GM12878 (cell line): ENCODE results near the gene COL15A1. TPM values are rescaled to one million over a fixed set of nuclear protein-coding genes. Genes with fewer than 3 reads are reported as not detected.

Experiments
- ATAC-seq: fragments of 200-7000 bp; cut with Tn5 transposase; 3 replicates; pipeline ENCODE4 v1.9.1; 2020; ENCODE audit warnings: mild to moderate bottlenecking, moderate library complexity
- BruUV-seq: library from RNA; stranded (reverse); fragments of 400-500 nt; replicated peaks from 2 replicates; lab custom pipeline; 2021; lab: Mats Ljungman, UMichigan
- CTCF ChIA-PET: fragments of 300-600 bp; sonication (Branson Sonifier 250); formaldehyde crosslinking; extraction: SDS; loops from one replicate; lab custom pipeline; 2021; ENCODE audit warnings: inconsistent platforms; lab: Yijun Ruan, JAX
- POLR2A ChIA-PET: fragments of 350-600 bp; formaldehyde crosslinking; extraction: SDS; loops from one replicate; lab custom pipeline; 2021; ENCODE audit warnings: inconsistent platforms; lab: Charles Lee
- RAD21 ChIA-PET: fragments of 300-600 bp; sonication (Branson Sonifier 250); formaldehyde crosslinking; loops from one replicate; lab custom pipeline; 2023; ENCODE audit warnings: antibody characterized with exemption; ENCODE audit not compliant: unreplicated experiment; lab: Charles Lee
- SMC1A ChIA-PET: fragments of 300-600 bp; sonication (Branson Sonifier 250); formaldehyde crosslinking; loops from one replicate; lab custom pipeline; 2023; ENCODE audit not compliant: unreplicated experiment, uncharacterized antibody; lab: Charles Lee
- DNase-seq: peaks from one replicate; pipeline ENCODE4 v3.0.0-alpha.2; 2011; ENCODE audit warnings: low read depth, low spot score
- FAIRE-seq: peaks from 3 replicates; lab custom pipeline; 2011; peaks lifted over from hg19 to GRCh38; lab: Jason Lieb, UNC
- H2AFZ ChIP-seq: 2 replicates; pipeline ENCODE4 v1.6.0; 2011; ENCODE audit warnings: low read depth, low read length, control low read depth; ENCODE audit not compliant: control insufficient read depth
- H3K27ac ChIP-seq: 2 replicates; pipeline ENCODE4 v1.5.1; 2011; ENCODE audit warnings: control low read depth; ENCODE audit not compliant: control insufficient read depth, insufficient read depth
- H3K27me3 ChIP-seq, 2 experiments: replicated peaks in 1 of 2; 2 replicates each; pipeline versions ENCODE4 v1.6.0 to v1.6.1; 2011; ENCODE audit warnings: low read length in 1 of 2; ENCODE audit not compliant: control insufficient read depth in 2 of 2, insufficient read depth in 2 of 2
- H3K36me3 ChIP-seq, 2 experiments: 2 replicates each; pipeline ENCODE4 v1.5.1; 2011; ENCODE audit warnings: low read length in 1 of 2; ENCODE audit not compliant: control insufficient read depth in 2 of 2, insufficient read depth in 2 of 2
- H3K4me1 ChIP-seq: 2 replicates; pipeline ENCODE4 v1.6.1; 2011; ENCODE audit warnings: mild to moderate bottlenecking, low read length, moderate library complexity, mixed read lengths; ENCODE audit not compliant: control insufficient read depth, insufficient read depth
- H3K4me2 ChIP-seq: 2 replicates; pipeline ENCODE4 v1.6.0; 2011; ENCODE audit warnings: control low read depth; ENCODE audit not compliant: control insufficient read depth, insufficient read depth
- H3K4me3 ChIP-seq: fragments of 200-600 bp; sonication (generic); 2 replicates; pipeline ENCODE4 v1.5.1; 2016
- H3K79me2 ChIP-seq: 2 replicates; pipeline ENCODE4 v1.6.0; 2011; ENCODE audit warnings: low read length; ENCODE audit not compliant: control insufficient read depth, insufficient read depth
- H3K9ac ChIP-seq: 2 replicates; pipeline ENCODE4 v1.8.0; 2011; ENCODE audit warnings: low read length, control low read depth, mixed read lengths; ENCODE audit not compliant: control insufficient read depth, insufficient read depth
- H3K9me3 ChIP-seq: replicated peaks from 3 replicates; pipeline ENCODE4 v1.5.1; 2011; ENCODE audit warnings: mild to moderate bottlenecking, low read length; ENCODE audit not compliant: control insufficient read depth, insufficient read depth
- H4K20me1 ChIP-seq: 2 replicates; pipeline ENCODE4 v1.6.0; 2011; ENCODE audit not compliant: control insufficient read depth, insufficient read depth
- CBX5 ChIP-seq: sonication (generic); IDR thresholded peaks from 2 replicates; pipeline ENCODE4 v1.6.1; 2016; ENCODE audit warnings: low read depth, moderate library complexity, mild to moderate bottlenecking, inconsistent platforms
- CREB1 ChIP-seq: IDR thresholded peaks from 2 replicates; pipeline ENCODE4 v1.6.1; 2012; ENCODE audit warnings: low read depth, mild to moderate bottlenecking, inconsistent platforms
- ESRRA ChIP-seq: IDR thresholded peaks from 2 replicates; pipeline ENCODE4 v1.6.1; 2012; ENCODE audit warnings: mild to moderate bottlenecking, low read length, improper control_type of control experiment
- FOXM1 ChIP-seq: IDR thresholded peaks from 2 replicates; pipeline ENCODE4 v1.6.1; 2012; ENCODE audit warnings: low read depth, mild to moderate bottlenecking, inconsistent platforms, low read length, moderate library complexity
- JUNB ChIP-seq: IDR thresholded peaks from 2 replicates; pipeline ENCODE4 v1.6.1; 2016; ENCODE audit warnings: antibody characterized with exemption, mild to moderate bottlenecking
- MEF2B ChIP-seq: fragments of 450-650 bp; IDR thresholded peaks from 2 replicates; pipeline ENCODE4 v1.6.1; 2018; ENCODE audit warnings: mild to moderate bottlenecking, moderate library complexity; ENCODE audit not compliant: partially characterized antibody, poor library complexity, severe bottlenecking
- NBN ChIP-seq: fragments of 450-650 bp; IDR thresholded peaks from 2 replicates; pipeline ENCODE4 v1.6.1; 2016
- NFXL1 ChIP-seq: fragments of 450-650 bp; IDR thresholded peaks from 2 replicates; pipeline ENCODE4 v1.6.1; 2017; ENCODE audit warnings: antibody characterized with exemption, mild to moderate bottlenecking, borderline replicate concordance
- PAX8 ChIP-seq: fragments of 450-650 bp; IDR thresholded peaks from 2 replicates; pipeline ENCODE4 v1.6.1; 2017; ENCODE audit warnings: mild to moderate bottlenecking, moderate library complexity
- SMAD1 ChIP-seq: fragments of 450-650 bp; IDR thresholded peaks from 2 replicates; pipeline ENCODE4 v1.6.1; 2018; ENCODE audit warnings: mild to moderate bottlenecking, low read depth; ENCODE audit not compliant: partially characterized antibody
- SMAD5 ChIP-seq: IDR thresholded peaks from 2 replicates; pipeline ENCODE4 v1.6.1; 2016; ENCODE audit warnings: antibody characterized with exemption, low read depth
- SP1 ChIP-seq: IDR thresholded peaks from one replicate; pipeline ENCODE4 v1.6.1; 2011; ENCODE audit warnings: low read depth, low read length
- SPI1 ChIP-seq: IDR thresholded peaks from 2 replicates; pipeline ENCODE4 v1.6.1; 2011; ENCODE audit warnings: low read depth, mild to moderate bottlenecking, low read length, moderate library complexity, borderline replicate concordance; ENCODE audit not compliant: insufficient read depth
- SREBF2 ChIP-seq: IDR thresholded peaks from 2 replicates; pipeline ENCODE4 v1.6.1; 2012; ENCODE audit warnings: mild to moderate bottlenecking, low read length
- SRF ChIP-seq, 2 experiments: IDR thresholded peaks; 2 replicates each; pipeline ENCODE4 v1.6.1; 2011; ENCODE audit warnings: low read depth in 2 of 2, low read length in 2 of 2, mild to moderate bottlenecking in 1 of 2, moderate library complexity in 1 of 2
- SUZ12 ChIP-seq: fragments of 200-600 bp; sonication (generic); IDR thresholded peaks from one replicate; pipeline ENCODE4 v1.6.1; 2018; ENCODE audit warnings: antibody characterized with exemption, mild to moderate bottlenecking; ENCODE audit not compliant: unreplicated experiment
- TCF7 ChIP-seq: IDR thresholded peaks from 2 replicates; pipeline ENCODE4 v1.6.1; 2014; ENCODE audit warnings: antibody characterized with exemption, borderline replicate concordance
- ZBTB4 ChIP-seq: fragments of 450-650 bp; formaldehyde crosslinking; IDR thresholded peaks from 2 replicates; pipeline ENCODE4 v1.4.0; 2022; ENCODE audit warnings: mild to moderate bottlenecking, moderate library complexity
- ZNF207 ChIP-seq: fragments of 450-650 bp; IDR thresholded peaks from 2 replicates; pipeline ENCODE4 v1.6.1; 2014; ENCODE audit warnings: antibody characterized with exemption, mild to moderate bottlenecking, borderline replicate concordance
- WGBS: methylation state at CpG from one replicate; pipeline ENCODE4 v1.1.6; 2016; ENCODE audit warnings: low lambda C conversion rate; ENCODE audit not compliant: insufficient replicate concordance, insufficient coverage; ENCODE audit errors: missing lambda C conversion rate; 5-methylcytosine and 5-hydroxymethylcytosine counted together
- in situ Hi-C: fragments of 300-500 bp; cut with MboI; formaldehyde crosslinking; loops from 9 replicates; pipeline ENCODE4 v1.14.3; 2018; ENCODE audit warnings: mixed read lengths
- intact Hi-C: fragments of 100-400 bp; cut with micrococcal nuclease; formaldehyde crosslinking; loops from one replicate; pipeline ENCODE4 v1.14.2; 2022; ENCODE audit not compliant: unreplicated experiment
- polyA plus RNA-seq, 11 experiments: library from polyadenylated mRNA; depleted of rRNA in 4 of 11; unstranded in 6 of 11; stranded (reverse) in 5 of 11; fragments of >200 nt; fragmentation: Nextera tagmentation in 4 of 11; fragmentation: Illumina TruSeq in 1 of 11; extraction: Ambion mirVana in 4 of 11; extraction: Trizol in 1 of 11; gene quantifications; 1 replicate in 1 of 11; 2 replicates in 10 of 11; pipeline versions ENCODE4 v1.2.1 to v1.2.3, GENCODE V29; 2011 to 2016; ENCODE audit warnings: inconsistent platforms in 2 of 11, missing spikeins in 2 of 11, low read depth in 1 of 11
- total RNA-seq, 4 experiments: library from RNA; depleted of rRNA in 3 of 4; stranded (reverse); fragments of >200 nt in 3 of 4; fragmentation: Illumina TruSeq in 1 of 4; extraction: Trizol in 1 of 4; gene quantifications; 2 replicates each; pipeline versions ENCODE4 v1.2.1 to v1.2.3, GENCODE V29; 2013 to 2021
- TF ChIP-seq, protein P1 (sequence below): IDR thresholded peaks from 2 replicates; pipeline ENCODE4 v1.6.1; 2011; ENCODE audit warnings: borderline replicate concordance, low read depth, mild to moderate bottlenecking, moderate library complexity, mixed read lengths, low read length; ENCODE audit not compliant: insufficient read depth; ENCODE audit errors: extremely low read length

Gene COL15A1
- total and polyA plus RNA-seq, 10 of the 15 experiments (the other 5 are each of a cell fraction or from before 2014, with no cell fraction given), result 0.01 to 0.28 (median 0.06) TPM; not detected in 2

DNA sequence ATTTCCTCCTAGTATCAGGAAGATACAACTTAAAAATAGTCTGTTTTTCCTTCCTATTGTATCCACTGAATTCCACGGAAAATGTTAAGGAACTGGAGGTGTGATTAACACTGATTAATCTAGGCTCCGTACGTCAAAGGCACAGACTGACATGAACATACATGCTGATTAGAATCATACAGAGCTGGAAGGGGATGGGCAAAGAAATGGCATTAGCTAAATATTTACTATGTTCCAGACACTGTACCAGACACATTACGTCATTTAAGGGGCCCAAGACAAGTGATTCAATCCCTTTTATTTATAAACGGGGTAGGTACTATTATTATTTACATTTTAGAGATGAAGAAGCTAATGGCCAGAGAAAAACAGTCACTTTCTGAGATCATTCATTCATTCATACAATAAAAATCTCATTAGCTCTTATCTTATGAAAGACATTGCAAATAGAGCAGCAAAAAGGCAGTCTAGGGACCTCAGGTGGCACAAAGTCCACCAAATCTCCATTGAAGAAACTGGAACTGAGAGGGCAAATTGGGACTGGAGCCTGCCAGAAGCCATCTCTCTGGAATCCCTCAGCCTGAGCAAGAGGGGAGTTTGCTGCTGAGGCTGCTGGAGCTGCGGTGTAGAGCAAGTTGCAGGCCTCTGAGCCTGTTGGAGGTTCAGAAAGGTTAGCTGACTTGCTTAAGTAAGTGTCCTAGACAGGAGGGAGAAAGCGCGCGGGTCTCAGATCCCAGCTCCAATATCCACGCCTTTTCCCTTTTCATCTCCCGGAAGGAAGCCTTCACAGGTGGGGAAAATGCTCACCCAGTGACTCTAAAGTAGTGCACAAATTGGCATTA lies 159.6 kb downstream of the COL15A1 start (continued):
- no peak for TF ChIP-seq ZBTB4 (CRISPR knock-in tag)
- TF ChIP-seq SMAD1, result no peak
- no peak for TF ChIP-seq SPI1
- no peak for TF ChIP-seq JUNB
- no peak for TF ChIP-seq MEF2B
- no peak for TF ChIP-seq SP1
- TF ChIP-seq SMAD5, result no peak

GRCh38 chr9:99103901-99104458 lies 160.3 kb downstream of the COL15A1 start:
- H3K4me2 ChIP-seq, result peak overlapping the region; percentile 96
- no peak overlapping the region for H3K27ac ChIP-seq
- no peaks in the 10 kb centered on the region for H3K9me3 ChIP-seq
- RAD21 ChIA-PET, result interaction anchor here (0.7 to 7.2 kb wide), 8 partner anchors 9 to 128 kb away, joined by 3 to 83 read pairs (median 4); no protein-coding TSS in a partner anchor
- BruUV-seq, result no TSS peak
- H3K9ac ChIP-seq, result peak overlapping the region; percentile 53
- peak overlapping the region; percentile 71 for H3K4me3 ChIP-seq
- no peaks in the 10 kb centered on the region for H4K20me1 ChIP-seq
- POLR2A ChIA-PET, result interaction anchor here (0.6 to 1.9 kb wide), 4 partner anchors 10 to 1472 kb away, joined by 3 to 11 read pairs (median 4); no protein-coding TSS in a partner anchor
- intact Hi-C loops, result no loop called here
- SMC1A ChIA-PET, result interaction anchor here (0.8 to 7.8 kb wide), 13 partner anchors 9 to 111 kb away, joined by 3 to 113 read pairs (median 4); no protein-coding TSS in a partner anchor
- no peak for DNase-seq
- peaks cover 8% of the 10 kb centered on the region; the same call in 1 of the 2 replicates for H3K4me1 ChIP-seq
- CTCF ChIA-PET, result interaction anchor here (0.9 to 3.4 kb wide), 10 partner anchors 13 to 107 kb away, joined by 3 to 20 read pairs (median 3); no protein-coding TSS in a partner anchor
- H3K79me2 ChIP-seq, result peaks cover 19% of the 10 kb centered on the region
- 26% methylated on average over 14 of the region's 14 CpGs for WGBS
- in situ Hi-C loops, result no loop called here
- H3K27me3 ChIP-seq, result no peaks in the 10 kb centered on the region
- H3K36me3 ChIP-seq, result no peaks in the 10 kb centered on the region
- FAIRE-seq, result no peak
- no peak for ATAC-seq
- peak overlapping the region; percentile 87 for H2AFZ ChIP-seq
- TF ChIP-seq FOXM1 (no peak), NBN (no peak), ESRRA (no peak), PAX8 (no peak), SRF (IDR thresholded peaks at IDR 0.05; ENCODE audit: low read depth in 2 of 2, low read length in 2 of 2) (no peak), NFXL1 (no peak), ZNF207 (no peak), CBX5 (no peak), TCF7 (no peak), SREBF2 (no peak), SUZ12 (no peak), CREB1 (no peak)
- TF ChIP-seq, protein P1, sequence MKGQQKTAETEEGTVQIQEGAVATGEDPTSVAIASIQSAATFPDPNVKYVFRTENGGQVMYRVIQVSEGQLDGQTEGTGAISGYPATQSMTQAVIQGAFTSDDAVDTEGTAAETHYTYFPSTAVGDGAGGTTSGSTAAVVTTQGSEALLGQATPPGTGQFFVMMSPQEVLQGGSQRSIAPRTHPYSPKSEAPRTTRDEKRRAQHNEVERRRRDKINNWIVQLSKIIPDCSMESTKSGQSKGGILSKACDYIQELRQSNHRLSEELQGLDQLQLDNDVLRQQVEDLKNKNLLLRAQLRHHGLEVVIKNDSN, result no peak
